Measurements from ENCODE around the gene ZNF219.

Gene ZNF219

GRCh38 chr14:21101802-21102413 lies 3.5 kb upstream of the ZNF219 start:
- no peak for DNase-seq

GRCh38 chr14:21100931-21101330 lies 2.5 kb upstream of the ZNF219 start, which contains the start of gene TMEM253:
Gene TMEM253, plus strand, starts transcription at chr14:21101066. Its CDS starts 278 bp downstream, at chr14:21101344.
- no peak for DNase-seq

- no peak for DNase-seq
Observed at GRCh38 chr14:21099596-21099985, 1.1 kb upstream of the ZNF219 start.

GRCh38 chr14:21098892-21099595 lies 589 bp upstream of the ZNF219 start:
- DNase-seq: no peak

- DNase-seq: peak; percentile 30
Observed at GRCh38 chr14:21097636-21098075, 799 bp downstream of the ZNF219 start.

- no peak for DNase-seq
Observed at GRCh38 chr14:21096978-21097635, 1.3 kb downstream of the ZNF219 start.

GRCh38 chr14:21096438-21096837 lies 2.0 kb downstream of the ZNF219 start:
- no peak for DNase-seq

GRCh38 chr14:21095430-21096205 lies 2.8 kb downstream of the ZNF219 start:
- DNase-seq: no peak

GRCh38 chr14:21093769-21094681 lies 4.4 kb downstream of the ZNF219 start:
- no peak for DNase-seq

- DNase-seq: no peak
Observed at GRCh38 chr14:21093018-21093417, 5.4 kb downstream of the ZNF219 start.

GRCh38 chr14:21092273-21093011 lies 6.0 kb downstream of the ZNF219 start:
- peak; percentile 97 for DNase-seq

- no peak for DNase-seq
Observed at GRCh38 chr14:21091821-21092272, 6.6 kb downstream of the ZNF219 start.

GRCh38 chr14:21090940-21091663 lies 7.4 kb downstream of the ZNF219 start:
- DNase-seq: no peak

- DNase-seq: peak; percentile 16
Observed at GRCh38 chr14:21090194-21090939, 8.1 kb downstream of the ZNF219 start.

GRCh38 chr14:21089877-21090193 lies 8.6 kb downstream of the ZNF219 start:
- DNase-seq: no peak

- DNase-seq: no peak
Observed at GRCh38 chr14:21089271-21089670, 9.2 kb downstream of the ZNF219 start.

- no peak for DNase-seq
Observed at GRCh38 chr14:21088687-21089086, 9.8 kb downstream of the ZNF219 start.

- peak; percentile 68 for DNase-seq
Observed at GRCh38 chr14:21087294-21088091, 11.0 kb downstream of the ZNF219 start.

- DNase-seq: no peak
Observed at GRCh38 chr14:21086908-21087293, 11.6 kb downstream of the ZNF219 start.

All from T-helper 9 cell (primary cell).